SK-N-SH (cell line): ENCODE measurements around the gene CD99L2.

ENCODE experiments used
- EZH2phosphoT487 ChIP-seq: fragments of 200-600 bp; sonication (generic); IDR thresholded peaks from 2 replicates; pipeline ENCODE4 v1.6.1; 2017; ENCODE audit warnings: low read depth, mixed run types, mild to moderate bottlenecking, antibody characterized with exemption, moderate library complexity, borderline replicate concordance
- REST ChIP-seq: IDR thresholded peaks from 2 replicates; pipeline ENCODE4 v1.6.1; 2012; ENCODE audit warnings: mild to moderate bottlenecking, low read depth, low read length, moderate library complexity
- SIN3A ChIP-seq: IDR thresholded peaks from 2 replicates; pipeline ENCODE4 v1.6.1; 2012; ENCODE audit warnings: low read depth, mild to moderate bottlenecking, low read length, moderate library complexity, borderline replicate concordance
- TF ChIP-seq, protein P1 (sequence below): fragments of 200-600 bp; sonication (generic); IDR thresholded peaks from 2 replicates; pipeline ENCODE4 v1.6.1; 2017; ENCODE audit warnings: antibody characterized with exemption, mild to moderate bottlenecking, moderate library complexity

GRCh38 chrX:150731795-150732194 lies 166.7 kb downstream of the CD99L2 start:
- TF ChIP-seq REST (no peak), EZH2phosphoT487 (no peak), SIN3A (no peak)
- TF ChIP-seq, protein P1, sequence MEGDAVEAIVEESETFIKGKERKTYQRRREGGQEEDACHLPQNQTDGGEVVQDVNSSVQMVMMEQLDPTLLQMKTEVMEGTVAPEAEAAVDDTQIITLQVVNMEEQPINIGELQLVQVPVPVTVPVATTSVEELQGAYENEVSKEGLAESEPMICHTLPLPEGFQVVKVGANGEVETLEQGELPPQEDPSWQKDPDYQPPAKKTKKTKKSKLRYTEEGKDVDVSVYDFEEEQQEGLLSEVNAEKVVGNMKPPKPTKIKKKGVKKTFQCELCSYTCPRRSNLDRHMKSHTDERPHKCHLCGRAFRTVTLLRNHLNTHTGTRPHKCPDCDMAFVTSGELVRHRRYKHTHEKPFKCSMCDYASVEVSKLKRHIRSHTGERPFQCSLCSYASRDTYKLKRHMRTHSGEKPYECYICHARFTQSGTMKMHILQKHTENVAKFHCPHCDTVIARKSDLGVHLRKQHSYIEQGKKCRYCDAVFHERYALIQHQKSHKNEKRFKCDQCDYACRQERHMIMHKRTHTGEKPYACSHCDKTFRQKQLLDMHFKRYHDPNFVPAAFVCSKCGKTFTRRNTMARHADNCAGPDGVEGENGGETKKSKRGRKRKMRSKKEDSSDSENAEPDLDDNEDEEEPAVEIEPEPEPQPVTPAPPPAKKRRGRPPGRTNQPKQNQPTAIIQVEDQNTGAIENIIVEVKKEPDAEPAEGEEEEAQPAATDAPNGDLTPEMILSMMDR, result no peak
